HepG2 (cell line): ENCODE data around the gene NDUFS2. TPM values are rescaled to one million over a fixed set of nuclear protein-coding genes. Genes with fewer than 3 reads are reported as not detected.

ENCODE experiments used
- AGO2 ChIP-seq: fragments of 200-400 bp; formaldehyde crosslinking; optimal IDR thresholded peaks from 2 replicates; pipeline ENCODE3; 2017; ENCODE audit warnings: mild to moderate bottlenecking, low read depth, low read length, moderate library complexity
- BCLAF1 ChIP-seq: fragments of 450-650 bp; IDR thresholded peaks from 2 replicates; pipeline ENCODE4 v1.6.1; 2017; ENCODE audit warnings: mild to moderate bottlenecking
- CCAR2 ChIP-seq: fragments of 200-400 bp; formaldehyde crosslinking; optimal IDR thresholded peaks from 2 replicates; pipeline ENCODE3; 2018; ENCODE audit warnings: low read depth, mild to moderate bottlenecking, low read length, moderate library complexity
- CTCF ChIP-seq: sonication (generic); formaldehyde crosslinking; IDR thresholded peaks from 2 replicates; pipeline ENCODE4 v1.5.0; 2020; ENCODE audit warnings: mild to moderate bottlenecking, missing genetic modification reagents, moderate library complexity
- E2F2 ChIP-seq: sonication (generic); formaldehyde crosslinking; IDR thresholded peaks from 2 replicates; pipeline ENCODE4 v1.4.0; 2020; ENCODE audit warnings: missing genetic modification reagents, borderline replicate concordance
- JDP2 ChIP-seq: sonication (generic); formaldehyde crosslinking; IDR thresholded peaks from 2 replicates; pipeline ENCODE4 v1.8.1; 2022; ENCODE audit warnings: missing genetic modification reagents, borderline replicate concordance
- KDM3A ChIP-seq: IDR thresholded peaks from 2 replicates; pipeline ENCODE4 v1.6.1; 2018; ENCODE audit warnings: low read depth, missing compliant biosample characterization
- KLF12 ChIP-seq: sonication (generic); formaldehyde crosslinking; IDR thresholded peaks from 2 replicates; pipeline ENCODE4 v1.4.0; 2020; ENCODE audit warnings: missing genetic modification reagents, borderline replicate concordance
- NFATC3 ChIP-seq: sonication (generic); formaldehyde crosslinking; IDR thresholded peaks from 2 replicates; pipeline ENCODE4 v1.5.1; 2020; ENCODE audit warnings: mild to moderate bottlenecking, missing genetic modification reagents
- RARG ChIP-seq: sonication (generic); formaldehyde crosslinking; IDR thresholded peaks from 2 replicates; pipeline ENCODE4 v1.4.0; 2020; ENCODE audit warnings: low read depth, mild to moderate bottlenecking, missing genetic modification reagents
- SNAPC5 ChIP-seq: sonication (generic); formaldehyde crosslinking; IDR thresholded peaks from 2 replicates; pipeline ENCODE4 v1.8.1; 2023; ENCODE audit warnings: mild to moderate bottlenecking, missing genetic modification reagents, borderline replicate concordance
- SP140L ChIP-seq: sonication (generic); formaldehyde crosslinking; IDR thresholded peaks from 2 replicates; pipeline ENCODE4 v1.4.0; 2020; ENCODE audit warnings: missing genetic modification reagents, borderline replicate concordance
- SRSF4 ChIP-seq: fragments of 200-400 bp; formaldehyde crosslinking; IDR thresholded peaks from one replicate; pipeline ENCODE4 v1.6.1; 2018; ENCODE audit warnings: mild to moderate bottlenecking, low read depth, low read length, moderate library complexity; ENCODE audit not compliant: poor library complexity, severe bottlenecking
- SRY ChIP-seq: sonication (generic); formaldehyde crosslinking; IDR thresholded peaks from 2 replicates; pipeline ENCODE4 v1.8.0; 2022; ENCODE audit warnings: mild to moderate bottlenecking, missing genetic modification reagents
- USF2 ChIP-seq, 2 experiments: sonication (generic) in 1 of 2; formaldehyde crosslinking in 1 of 2; IDR thresholded peaks; 2 replicates each; pipeline versions ENCODE4 v1.5.1 to v1.6.1; 2011 to 2020; ENCODE audit warnings: borderline replicate concordance in 1 of 2, low read depth in 1 of 2, low read length in 1 of 2, mild to moderate bottlenecking in 1 of 2, missing genetic modification reagents in 1 of 2, moderate library complexity in 1 of 2
- ZKSCAN5 ChIP-seq: sonication (generic); formaldehyde crosslinking; IDR thresholded peaks from 2 replicates; pipeline ENCODE4 v1.5.1; 2020; ENCODE audit warnings: mild to moderate bottlenecking, missing genetic modification reagents
- ZNF337 ChIP-seq: sonication (generic); formaldehyde crosslinking; IDR thresholded peaks from 2 replicates; pipeline ENCODE4 v1.5.1; 2020; ENCODE audit warnings: missing genetic modification reagents, low read depth, mild to moderate bottlenecking, borderline replicate concordance
- ZNF550 ChIP-seq: sonication (generic); formaldehyde crosslinking; IDR thresholded peaks from 2 replicates; pipeline ENCODE4 v1.4.0; 2020; ENCODE audit warnings: mild to moderate bottlenecking, missing genetic modification reagents, borderline replicate concordance
- ZNF605 ChIP-seq: sonication (generic); formaldehyde crosslinking; IDR thresholded peaks from 2 replicates; pipeline ENCODE4 v1.8.0; 2022; ENCODE audit warnings: mild to moderate bottlenecking, missing genetic modification reagents
- polyA plus RNA-seq, 8 experiments: library from polyadenylated mRNA; depleted of rRNA in 3 of 8; stranded (reverse) in 7 of 8; unstranded in 1 of 8; fragments of >200 nt; fragmentation: Illumina TruSeq in 4 of 8; extraction: Trizol in 4 of 8; gene quantifications; 2 replicates each; pipeline versions ENCODE4 v1.2.1 to v1.2.3, GENCODE V29; 2011 to 2016; ENCODE audit warnings: low read depth in 4 of 8, missing spikeins in 1 of 8, mixed read lengths in 1 of 8; ENCODE audit not compliant: insufficient read depth in 1 of 8
- total RNA-seq, 5 experiments: library from RNA; depleted of rRNA; stranded (reverse); fragments of >200 nt; fragmentation: Illumina TruSeq; extraction: Trizol; gene quantifications; 2 replicates each; pipeline ENCODE4 v1.2.3, GENCODE V29; 2016; ENCODE audit warnings: low read depth in 1 of 5

Gene NDUFS2
- total and polyA plus RNA-seq, 2 of the 13 experiments (the other 11 are each of a cell fraction or from before 2014, with no cell fraction given): 89.9 to 118 TPM

GRCh38 chr1:161165742-161166668 is 36.2 kb upstream of the NDUFS2 start, which contains the start of gene PPOX (continued):
- no peak for TF ChIP-seq BCLAF1
- TF ChIP-seq E2F2: no peak
- TF ChIP-seq SNAPC5 (CRISPR knock-in tag): no peak
- no peak for TF ChIP-seq CCAR2
- peak; percentile 46 for TF ChIP-seq AGO2
- no peak for TF ChIP-seq KLF12
- TF ChIP-seq CTCF (CRISPR knock-in tag): peak; percentile 61
- no peak for TF ChIP-seq SP140L (CRISPR knock-in tag)
- no peak for TF ChIP-seq SRSF4
- no peak for TF ChIP-seq USF2 (IDR thresholded peaks at IDR 0.05; ENCODE audit: low read depth, low read length)
- TF ChIP-seq USF2 (CRISPR knock-in tag; IDR thresholded peaks at IDR 0.05; ENCODE audit: borderline replicate concordance): peak; percentile 76; the same call in 1 of the 2 replicates
- no peak for TF ChIP-seq ZNF550 (CRISPR knock-in tag)
- TF ChIP-seq NFATC3 (CRISPR knock-in tag): no peak
- TF ChIP-seq JDP2 (CRISPR knock-in tag): no peak
- TF ChIP-seq RARG (CRISPR knock-in tag): no peak
- peak; percentile 40; the same call in 1 of the 2 replicates for TF ChIP-seq ZNF605 (CRISPR knock-in tag)
- TF ChIP-seq SRY (CRISPR knock-in tag): peak; percentile 23; the same call in 1 of the 2 replicates
- no peak for TF ChIP-seq ZKSCAN5
- no peak; the same call in 1 of the 2 replicates for TF ChIP-seq KDM3A (CRISPR knock-in tag)
- no peak for TF ChIP-seq ZNF337 (CRISPR knock-in tag)
